SK-N-MC (cell line): ENCODE results near the gene PFKFB3.
"Not testable (repeated sequence)": the region's sequence is repeated elsewhere in the genome, so short reads cannot be mapped to it uniquely, and the experiment has no call there.

ENCODE experiments used
- DNase-seq: peaks from one replicate; pipeline ENCODE4 v3.0.0-alpha.2; 2011; ENCODE audit warnings: low read depth, low spot score
- H3K27ac ChIP-seq: fragments of 200-600 bp; sonication (generic); 2 replicates; pipeline ENCODE4 v1.5.1; 2016; ENCODE audit warnings: mixed run types
- H3K36me3 ChIP-seq: fragments of 200-600 bp; sonication (generic); 2 replicates; pipeline ENCODE4 v1.6.1; 2017; ENCODE audit warnings: antibody characterized with exemption, low read length, mixed read lengths; ENCODE audit not compliant: insufficient read depth
- H3K4me3 ChIP-seq: fragments of 200-600 bp; sonication (generic); 2 replicates; pipeline ENCODE4 v1.5.1; 2016
- H3K9ac ChIP-seq: fragments of 200-600 bp; sonication (generic); 2 replicates; pipeline ENCODE4 v1.8.0; 2017; ENCODE audit warnings: mixed run types, mixed read lengths; ENCODE audit not compliant: insufficient read length
- H3K9me3 ChIP-seq: fragments of 200-600 bp; sonication (generic); 2 replicates; pipeline ENCODE4 v1.6.1; 2017; ENCODE audit warnings: low read depth, mild to moderate bottlenecking, antibody characterized with exemption, low read length, moderate library complexity, mixed read lengths
- EZH2 ChIP-seq: fragments of 200-600 bp; sonication (generic); IDR thresholded peaks from one replicate; pipeline ENCODE4 v1.6.1; 2017; ENCODE audit warnings: antibody characterized with exemption
- FOXP2 ChIP-seq: optimal IDR thresholded peaks from 2 replicates; pipeline ENCODE3; 2011; ENCODE audit warnings: mild to moderate bottlenecking, moderate library complexity; ENCODE audit not compliant: insufficient read depth; ENCODE audit errors: extremely low read length, control extremely low read depth
- POLR2AphosphoS5 ChIP-seq: IDR thresholded peaks from 2 replicates; pipeline ENCODE4 v1.6.1; 2012; ENCODE audit warnings: mild to moderate bottlenecking, low read depth, low read length, borderline replicate concordance

PFKFB3 gene

GRCh38 chr10:6239213-6239991 lies 36.7 kb downstream of the PFKFB3 start:
- DNase-seq = peak; percentile 50
- Histone ChIP-seq H3K9me3 (no peaks in the 10 kb centered on the region), H3K4me3 (no peak overlapping the region), H3K36me3 (no peaks in the 10 kb centered on the region), H3K27ac (no peak overlapping the region), H3K9ac (no peak overlapping the region)
- TF ChIP-seq FOXP2 (no peak), POLR2AphosphoS5 (no peak), EZH2 (no peak)

GRCh38 chr10:6240254-6240653 lies 37.5 kb downstream of the PFKFB3 start:
- no peak for TF ChIP-seq EZH2
- TF ChIP-seq FOXP2 = no peak
- TF ChIP-seq POLR2AphosphoS5 = no peak
- H3K9me3 ChIP-seq = no peaks in the 10 kb centered on the region
- DNase-seq = no peak
- no peak overlapping the region for H3K27ac ChIP-seq
- no peaks in the 10 kb centered on the region for H3K36me3 ChIP-seq
- no peak overlapping the region for H3K4me3 ChIP-seq
- H3K9ac ChIP-seq = no peak overlapping the region

- TF ChIP-seq POLR2AphosphoS5 (no peak), FOXP2 (no peak), EZH2 (no peak)
- DNase-seq = no peak
- Histone ChIP-seq H3K36me3 (no peaks in the 10 kb centered on the region), H3K4me3 (no peak overlapping the region), H3K9me3 (no peaks in the 10 kb centered on the region), H3K27ac (no peak overlapping the region), H3K9ac (no peak overlapping the region)
Observed at GRCh38 chr10:6242089-6242488, 39.4 kb downstream of the PFKFB3 start.

- Histone ChIP-seq H3K9me3 (no peaks in the 10 kb centered on the region), H3K27ac (no peak overlapping the region), H3K9ac (no peak overlapping the region), H3K4me3 (no peak overlapping the region), H3K36me3 (no peaks in the 10 kb centered on the region)
- DNase-seq = no peak
- TF ChIP-seq POLR2AphosphoS5 (no peak), EZH2 (no peak), FOXP2 (no peak)
Observed at GRCh38 chr10:6244510-6244909, 41.8 kb downstream of the PFKFB3 start.

- H3K9ac ChIP-seq = no peak overlapping the region
- no peak for DNase-seq
- no peaks in the 10 kb centered on the region for H3K36me3 ChIP-seq
- no peaks in the 10 kb centered on the region for H3K9me3 ChIP-seq
- no peak overlapping the region for H3K4me3 ChIP-seq
- no peak overlapping the region for H3K27ac ChIP-seq
- TF ChIP-seq FOXP2 (no peak), EZH2 (no peak), POLR2AphosphoS5 (no peak)
Observed at GRCh38 chr10:6247041-6247712, 44.4 kb downstream of the PFKFB3 start.

GRCh38 chr10:6248908-6249307 lies 46.2 kb downstream of the PFKFB3 start:
- DNase-seq, H3K36me3 ChIP-seq, H3K9me3 ChIP-seq, H3K27ac ChIP-seq, H3K4me3 ChIP-seq, H3K9ac ChIP-seq: not testable (repeated sequence)

GRCh38 chr10:6249698-6250097 lies 47.0 kb downstream of the PFKFB3 start:
- no peak for TF ChIP-seq POLR2AphosphoS5
- TF ChIP-seq EZH2 = no peak
- TF ChIP-seq FOXP2 = no peak
- H3K36me3 ChIP-seq = no peaks in the 10 kb centered on the region
- no peaks in the 10 kb centered on the region for H3K9me3 ChIP-seq
- no peak overlapping the region for H3K4me3 ChIP-seq
- H3K9ac ChIP-seq = no peak overlapping the region
- DNase-seq = no peak
- no peak overlapping the region for H3K27ac ChIP-seq

GRCh38 chr10:6250745-6251144 lies 48.0 kb downstream of the PFKFB3 start:
- DNase-seq = no peak
- Histone ChIP-seq H3K9ac (no peak overlapping the region), H3K36me3 (no peaks in the 10 kb centered on the region), H3K27ac (no peak overlapping the region), H3K9me3 (no peaks in the 10 kb centered on the region), H3K4me3 (no peak overlapping the region)
- no peak for TF ChIP-seq POLR2AphosphoS5
- TF ChIP-seq FOXP2 = no peak
- TF ChIP-seq EZH2 = no peak

GRCh38 chr10:6254201-6254600 lies 51.5 kb downstream of the PFKFB3 start:
- Histone ChIP-seq H3K36me3 (no peaks in the 10 kb centered on the region), H3K9ac (no peak overlapping the region), H3K4me3 (no peak overlapping the region), H3K9me3 (no peaks in the 10 kb centered on the region), H3K27ac (no peak overlapping the region)
- DNase-seq = no peak
- TF ChIP-seq EZH2 (no peak), FOXP2 (no peak), POLR2AphosphoS5 (no peak)
